ENCODE data around the gene METRNL.
"Not testable (repeated sequence)": the region's sequence is repeated elsewhere in the genome, so short reads cannot be mapped to it uniquely, and the experiment has no call there.

Gene METRNL

DNA sequence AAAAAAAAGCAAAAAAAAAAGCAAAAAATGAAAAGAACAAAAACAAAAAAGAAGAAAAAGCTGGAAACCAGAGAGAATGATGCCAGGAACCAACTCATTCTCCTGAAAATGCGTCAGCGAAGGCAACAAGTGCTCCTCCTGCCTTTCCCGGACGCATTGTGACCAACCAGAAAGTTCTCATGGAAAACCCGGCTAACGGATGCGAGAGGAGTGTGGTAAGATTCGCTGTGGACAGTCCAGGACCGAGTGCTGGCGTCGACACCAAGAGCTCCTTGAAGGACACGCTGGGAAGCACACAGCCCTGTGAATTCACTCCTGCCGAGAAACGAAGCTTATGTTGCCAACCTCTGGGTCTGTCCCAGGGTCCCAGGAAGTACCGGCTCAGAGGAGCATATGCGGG is 43.4 kb downstream of the METRNL start:
- DNase-seq (ENCODE audit: low spot score) = no peak

DNA sequence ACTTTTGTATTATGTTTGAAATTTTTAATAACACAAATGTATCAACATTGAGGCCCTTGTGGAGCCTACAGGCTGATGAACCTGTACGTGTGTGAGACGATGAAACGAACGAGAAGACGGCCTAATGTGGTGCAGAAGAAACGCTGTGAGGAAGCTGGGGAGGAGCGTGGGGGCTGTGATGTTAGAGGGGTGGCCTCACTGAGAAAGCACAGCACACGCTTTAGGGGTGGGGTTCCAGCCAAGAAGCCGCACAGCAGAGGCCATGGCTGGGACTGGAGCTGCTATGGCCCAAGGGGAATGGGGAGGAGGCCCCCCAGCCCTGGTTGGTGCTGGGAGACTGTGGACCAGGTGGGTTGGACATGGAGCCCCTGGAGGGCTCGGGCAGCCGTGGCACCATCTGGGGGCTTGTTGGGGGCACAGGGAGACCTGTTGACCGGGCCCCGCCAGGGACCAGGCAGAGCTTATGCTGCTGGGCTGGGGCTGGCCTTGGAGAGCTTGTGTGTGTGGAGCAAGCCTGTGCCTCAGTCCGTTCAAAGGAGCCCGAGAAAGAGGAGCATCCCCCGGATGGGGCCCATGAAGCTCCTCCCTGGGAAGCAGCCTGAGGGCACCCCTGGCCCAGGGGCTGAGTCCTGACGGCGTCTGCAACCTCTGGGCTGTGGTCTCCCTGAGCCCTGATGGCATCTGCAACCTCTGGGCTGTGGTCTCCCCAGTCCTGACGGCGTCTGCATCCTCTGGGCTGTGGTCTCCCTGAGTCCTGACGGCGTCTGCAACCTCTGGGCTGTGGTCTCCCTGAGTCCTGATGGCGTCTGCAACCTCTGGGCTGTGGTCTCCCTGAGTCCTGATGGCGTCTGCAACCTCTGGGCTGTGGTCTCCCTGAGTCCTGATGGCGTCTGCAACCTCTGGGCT is 44.7 kb downstream of the METRNL start:
- no peak for DNase-seq (ENCODE audit: low spot score)

DNA sequence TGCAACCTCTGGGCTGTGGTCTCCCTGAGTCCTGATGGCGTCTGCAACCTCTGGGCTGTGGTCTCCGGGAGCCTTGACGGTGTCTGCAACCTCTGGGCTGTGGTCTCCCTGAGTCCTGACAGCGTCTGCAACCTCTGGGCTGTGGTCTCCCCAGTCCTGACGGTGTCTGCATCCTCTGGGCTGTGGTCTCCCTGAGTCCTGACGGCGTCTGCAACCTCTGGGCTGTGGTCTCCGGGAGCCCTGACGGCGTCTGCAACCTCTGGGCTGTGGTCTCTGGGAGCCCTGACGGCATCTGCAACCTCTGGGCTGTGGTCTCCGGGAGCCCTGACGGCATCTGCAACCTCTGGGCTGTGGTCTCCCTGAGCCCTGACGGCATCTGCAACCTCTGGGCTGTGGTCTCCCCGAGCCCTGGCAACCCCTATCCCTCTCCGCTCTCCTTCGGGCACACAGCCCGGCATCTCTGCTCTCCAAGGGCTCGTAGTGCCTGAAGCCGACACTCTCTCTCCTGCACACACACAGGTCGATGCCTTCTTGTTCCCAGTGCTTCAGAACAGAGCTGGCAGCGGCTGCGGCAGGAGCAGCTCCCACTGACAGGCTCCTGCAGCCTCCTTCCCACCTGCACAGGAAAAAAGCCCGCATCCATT is 45.6 kb downstream of the METRNL start:
- no peak for DNase-seq (ENCODE audit: low spot score)

DNA sequence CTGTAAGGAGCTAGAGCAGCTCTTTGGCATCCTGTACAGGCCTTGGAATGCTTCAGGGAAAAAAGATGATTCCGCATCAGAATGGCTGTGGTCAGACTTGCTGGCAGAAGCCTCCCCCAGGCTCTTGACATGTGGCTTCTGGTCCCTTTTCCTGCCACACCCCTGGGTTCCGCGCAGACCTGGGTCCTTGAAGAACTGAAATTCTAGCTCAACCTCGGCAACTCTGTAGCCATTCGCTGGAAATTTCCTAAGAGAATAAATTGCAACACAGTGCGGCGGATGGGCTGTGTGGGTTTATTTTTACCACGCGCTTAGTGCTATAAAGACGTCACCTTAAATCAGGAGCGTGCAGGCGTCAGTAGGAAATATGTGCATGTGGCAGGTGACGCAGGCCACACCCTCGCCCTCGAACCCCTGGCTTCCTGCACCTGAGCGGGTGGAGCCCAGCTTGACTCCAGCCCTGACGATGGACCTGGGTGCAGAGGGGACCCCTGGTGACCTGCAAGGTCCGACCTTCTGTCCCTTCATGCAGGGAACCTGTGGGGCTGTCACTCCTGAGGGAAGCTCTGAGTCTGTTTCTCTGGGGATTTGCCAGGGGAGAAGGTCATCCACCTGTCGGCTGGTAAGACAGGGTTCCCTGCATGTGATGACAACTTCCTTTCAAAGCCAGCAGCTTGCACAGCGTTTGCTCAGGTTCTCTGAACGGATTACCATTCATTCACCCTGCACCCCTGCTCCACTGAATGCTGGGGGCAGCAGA is 46.3 kb downstream of the METRNL start:
- no peak for DNase-seq (ENCODE audit: low spot score)

DNA sequence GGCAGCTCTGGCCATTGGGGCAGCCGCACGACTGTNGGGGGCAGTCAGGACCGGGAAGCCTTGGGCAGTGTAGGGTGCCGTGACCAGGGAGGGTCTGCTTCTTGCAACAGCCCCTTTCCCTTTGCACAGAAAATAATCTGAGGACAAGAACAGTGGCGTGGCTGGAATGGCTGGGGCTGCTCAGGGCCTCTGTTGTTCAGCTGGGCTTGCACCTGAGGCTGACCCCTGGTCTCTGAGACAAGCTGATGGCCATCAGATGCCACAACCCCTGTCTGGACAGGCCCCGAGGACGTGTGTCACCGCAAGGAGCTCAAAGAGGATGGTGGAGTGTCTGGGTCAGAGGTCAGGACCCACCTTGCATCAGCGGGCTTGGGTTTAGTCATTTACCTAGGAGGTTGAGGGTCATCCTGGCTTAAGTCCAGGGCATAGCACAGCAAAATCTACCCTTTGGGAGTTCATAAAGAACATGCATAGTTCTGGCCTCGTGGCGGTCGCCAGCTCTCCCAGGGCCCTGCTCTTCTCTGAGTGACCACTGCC is 46.9 kb downstream of the METRNL start:
- no peak for DNase-seq (ENCODE audit: low spot score)

DNA sequence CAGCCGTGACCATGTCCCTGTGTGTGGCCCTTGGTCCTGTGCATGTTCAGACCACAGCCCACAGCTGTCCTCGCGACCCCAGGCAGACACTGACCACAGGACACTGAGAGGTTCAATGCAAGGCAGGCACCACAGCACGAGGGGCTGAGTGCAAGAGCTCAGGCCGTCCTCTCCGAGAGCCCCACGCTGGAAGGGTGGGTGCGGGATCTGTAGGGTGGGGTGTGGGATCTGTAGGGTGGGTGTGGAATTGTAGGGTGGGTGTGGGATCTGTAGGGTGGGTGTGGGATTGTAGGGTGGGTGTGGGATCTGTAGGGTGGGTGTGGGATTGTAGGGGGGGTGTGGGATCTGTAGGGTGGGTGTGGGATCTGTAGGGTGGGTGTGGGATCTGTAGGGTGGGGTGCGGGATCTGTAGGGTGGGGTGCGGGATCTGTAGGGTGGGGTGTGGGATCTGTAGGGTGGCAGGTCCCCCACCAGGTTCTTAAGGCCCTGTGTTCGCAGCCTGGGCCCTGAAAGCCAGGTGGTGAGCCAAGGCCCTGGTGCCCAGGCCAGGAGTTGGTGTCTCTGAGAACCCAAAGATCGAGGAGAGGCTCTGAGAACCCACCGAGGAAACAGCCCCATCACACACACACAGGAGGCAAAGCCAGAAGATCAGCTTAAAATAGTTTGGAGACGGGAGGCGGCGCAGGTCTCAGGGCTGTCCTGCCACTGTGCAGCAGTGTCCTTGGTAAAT is 48.2 kb downstream of the METRNL start:
- no peak for DNase-seq (ENCODE audit: low spot score)

DNA sequence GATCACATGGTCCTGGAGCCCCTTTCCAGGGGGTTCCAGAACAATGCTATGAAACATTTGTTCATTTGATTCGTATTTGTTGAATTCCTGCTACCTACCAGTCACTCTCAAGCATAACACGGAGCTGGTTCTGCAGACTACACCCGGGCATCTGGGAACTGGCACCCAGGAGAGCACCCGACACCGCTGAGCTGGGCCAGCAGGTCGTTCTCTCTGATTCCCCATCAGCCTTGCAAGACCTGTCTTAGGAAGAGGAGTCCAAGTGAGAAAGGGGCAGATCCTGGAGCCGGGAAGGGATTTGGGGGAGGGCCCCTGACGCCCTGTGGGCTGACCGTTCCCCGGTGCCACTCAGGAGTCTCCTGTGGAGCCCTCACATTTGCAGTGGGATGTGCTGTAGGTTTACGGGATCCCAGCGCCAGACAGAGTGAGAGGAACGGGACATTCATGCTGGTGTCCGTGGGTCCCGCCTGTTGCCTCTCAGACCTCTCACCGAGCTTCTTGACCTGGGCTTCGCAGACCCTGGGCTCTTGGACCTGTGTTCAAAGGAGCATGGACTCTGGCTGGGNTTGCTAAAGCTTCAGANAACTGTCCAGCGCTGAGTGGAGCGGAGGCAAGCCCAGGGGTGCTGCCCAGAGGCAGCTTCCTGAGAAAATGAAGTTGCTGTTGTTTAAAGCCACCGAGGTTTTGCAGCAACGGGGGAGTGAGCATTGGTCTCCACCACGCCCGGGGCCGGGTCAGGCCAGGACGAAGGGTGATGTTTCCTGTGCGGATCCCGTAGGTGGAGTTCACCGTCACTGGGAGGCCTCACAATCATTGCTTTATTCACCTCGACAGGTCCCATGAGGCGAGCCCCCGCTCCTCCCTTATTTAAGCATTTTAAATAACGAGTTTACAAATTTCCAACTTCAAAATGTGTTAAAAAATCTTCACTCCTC is 49.2 kb downstream of the METRNL start:
- no peak for DNase-seq (ENCODE audit: low spot score)

DNA sequence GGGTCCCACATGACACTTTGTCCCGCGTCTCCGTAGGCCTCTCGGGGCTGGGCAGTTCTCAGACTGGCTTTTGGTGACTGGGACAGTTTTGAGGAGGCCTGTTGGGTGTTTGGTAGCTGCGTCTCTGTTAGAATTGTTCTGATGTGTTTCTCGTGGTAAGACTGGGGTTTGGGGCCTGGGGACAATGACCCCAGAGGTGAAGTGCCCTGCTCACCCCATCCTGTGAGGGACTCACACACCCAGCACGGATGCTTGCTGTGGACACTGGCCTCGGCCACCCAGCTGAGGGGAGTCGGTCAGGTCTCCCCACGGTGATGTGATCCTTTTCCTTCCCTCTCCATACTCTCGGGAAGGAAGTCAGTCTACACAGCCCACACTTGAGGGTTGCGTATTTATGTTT is 50.3 kb downstream of the METRNL start:
- no peak for DNase-seq (ENCODE audit: low spot score)

DNA sequence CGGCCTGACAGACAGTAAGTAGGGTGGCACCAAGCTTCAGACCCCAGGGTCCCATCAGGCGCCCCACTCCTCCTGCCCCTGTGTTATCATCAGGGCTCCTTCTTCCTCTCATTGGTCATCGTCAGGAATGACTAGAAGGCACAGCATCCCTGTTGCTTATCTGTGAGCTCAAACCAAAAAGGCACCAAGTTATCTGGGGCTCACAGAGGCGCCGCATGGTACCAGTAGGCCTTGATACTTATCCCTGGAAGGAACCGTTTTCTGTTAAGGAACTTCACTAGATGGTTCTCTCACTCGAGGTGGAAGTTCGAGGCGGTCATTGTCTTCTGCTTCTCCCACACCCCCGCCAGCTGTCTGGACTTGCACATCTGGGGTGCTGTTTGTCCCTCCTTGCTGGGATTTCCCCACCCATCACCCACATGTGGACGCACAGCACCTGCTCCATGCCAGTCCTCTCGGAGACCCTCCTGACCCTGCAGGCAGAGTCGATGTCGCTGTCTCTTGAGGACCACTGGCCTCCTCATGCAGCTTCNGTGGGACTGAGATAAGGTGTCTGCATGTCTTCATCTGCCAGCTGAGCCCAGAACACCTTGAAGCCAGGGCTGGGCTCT is 52.1 kb downstream of the METRNL start:
- no peak for DNase-seq (ENCODE audit: low spot score)

DNA sequence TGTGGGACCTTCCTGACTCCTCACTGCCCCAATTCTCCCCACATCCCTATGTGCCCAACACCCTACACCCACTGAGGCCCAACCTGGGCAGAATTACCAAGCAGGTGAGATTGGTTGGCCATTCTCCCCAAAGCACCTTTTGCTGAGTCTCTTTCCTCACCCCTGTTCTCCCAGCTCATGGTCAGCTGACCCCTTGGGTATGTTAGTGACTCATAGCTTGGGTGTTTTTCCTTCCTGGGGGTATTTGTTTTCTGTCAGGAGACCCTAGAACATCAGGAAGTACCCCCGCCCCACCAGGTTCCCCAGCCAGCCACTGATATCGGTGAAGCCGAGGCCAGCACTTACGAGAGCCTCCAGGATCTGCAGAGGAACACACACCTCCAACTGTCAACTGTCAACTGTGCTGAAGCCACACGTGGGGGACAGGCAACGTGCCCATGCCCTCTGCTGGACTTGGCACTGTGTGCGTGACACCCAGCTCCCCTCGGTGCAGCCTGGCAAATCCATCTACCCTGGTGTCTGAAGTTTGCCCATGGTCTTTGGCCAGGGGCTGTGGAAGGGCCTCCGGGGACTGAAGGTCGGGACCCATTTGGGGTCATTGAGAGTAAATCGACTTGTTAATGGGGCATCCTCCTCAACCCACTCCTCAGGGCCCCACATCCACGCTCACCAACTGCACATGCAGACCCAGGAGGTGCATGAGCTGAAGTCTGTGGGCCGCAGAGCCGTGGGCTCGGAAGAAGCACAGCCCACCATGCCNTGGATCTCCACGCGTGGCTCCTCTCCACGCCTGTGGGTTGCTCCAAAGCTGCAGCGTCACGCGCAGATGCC is 53.1 kb downstream of the METRNL start:
- DNase-seq (ENCODE audit: low spot score) = no peak

DNA sequence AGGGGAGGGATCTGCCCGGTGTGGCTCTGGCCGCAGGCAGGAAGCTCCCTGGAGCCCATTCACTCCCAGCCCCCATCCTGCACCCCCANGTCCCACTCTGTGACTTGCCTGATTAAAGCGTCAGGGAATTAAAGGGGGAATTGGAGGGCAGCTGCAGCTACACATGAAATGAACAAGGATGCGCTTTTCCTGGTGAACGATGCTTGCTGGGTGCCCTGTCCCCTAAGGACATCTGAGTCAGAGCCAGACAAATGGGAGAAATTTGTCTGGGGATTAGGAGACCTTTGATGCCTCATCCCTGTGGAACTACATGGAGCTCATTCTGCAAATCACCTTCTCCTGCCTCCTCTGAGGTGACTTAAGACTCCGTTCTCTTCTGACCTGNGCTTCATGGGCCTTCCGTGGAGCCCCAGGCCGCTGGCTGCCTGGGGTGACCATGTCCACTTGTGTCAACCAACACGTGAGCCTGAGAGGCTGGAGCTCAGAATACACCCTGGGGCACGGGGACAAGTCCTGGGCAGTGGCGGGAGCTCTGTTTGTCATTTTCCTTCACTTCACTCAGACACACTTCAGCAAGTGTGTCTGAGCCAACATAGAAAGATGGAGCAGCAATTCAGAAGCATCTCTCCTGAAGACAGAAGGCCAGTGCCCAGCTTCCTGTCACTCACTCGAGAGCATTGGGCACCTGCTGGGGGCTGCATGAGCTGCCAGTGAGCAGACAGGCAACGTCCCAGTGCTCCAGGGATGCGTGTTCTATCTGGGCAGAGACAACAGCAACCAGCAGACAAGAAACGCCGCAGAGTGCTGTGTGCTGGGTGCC is 54.1 kb downstream of the METRNL start:
- no peak for DNase-seq (ENCODE audit: low spot score)

DNA sequence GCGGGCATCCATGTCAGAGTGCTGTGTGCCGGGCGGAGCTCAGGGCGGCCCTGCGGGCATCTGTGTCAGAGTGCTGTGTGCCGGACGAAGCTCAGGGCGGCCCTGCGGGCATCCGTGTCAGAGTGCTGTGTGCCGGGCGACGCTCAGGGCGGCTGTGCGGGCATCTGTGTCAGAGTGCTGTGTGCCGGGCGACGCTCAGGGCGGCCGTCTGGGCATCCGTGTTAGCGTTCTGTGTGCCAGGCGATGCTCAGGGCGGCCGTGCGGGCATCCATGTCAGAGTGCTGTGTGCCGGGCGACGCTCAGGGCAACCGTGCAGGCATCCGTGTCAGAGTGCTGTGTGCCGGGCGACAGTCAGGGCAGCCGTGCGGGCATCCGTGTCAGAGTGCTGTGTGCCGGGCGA is 55.0 kb downstream of the METRNL start:
- DNase-seq (ENCODE audit: low spot score) = not testable (repeated sequence)

DNA sequence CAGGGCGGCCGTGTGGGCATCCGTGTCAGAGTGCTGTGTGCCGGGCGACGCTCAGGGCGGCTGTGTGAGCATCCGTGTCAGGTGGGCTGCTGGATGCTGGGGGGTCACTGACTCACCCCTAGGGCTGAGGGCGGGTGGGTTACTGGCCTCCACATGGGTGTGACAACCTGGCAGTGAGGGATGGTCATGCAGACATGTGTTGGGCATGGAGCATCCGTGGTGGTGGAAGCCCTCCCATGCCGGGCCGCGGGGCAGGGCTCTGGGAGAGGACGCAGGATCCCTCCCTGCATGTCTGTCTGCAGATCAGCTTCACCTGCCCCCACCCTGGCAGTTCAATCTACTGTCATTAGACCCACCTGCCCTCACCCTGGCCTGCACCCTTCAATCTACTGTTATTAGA is 56.3 kb downstream of the METRNL start:
- DNase-seq (ENCODE audit: low spot score) = no peak

DNA sequence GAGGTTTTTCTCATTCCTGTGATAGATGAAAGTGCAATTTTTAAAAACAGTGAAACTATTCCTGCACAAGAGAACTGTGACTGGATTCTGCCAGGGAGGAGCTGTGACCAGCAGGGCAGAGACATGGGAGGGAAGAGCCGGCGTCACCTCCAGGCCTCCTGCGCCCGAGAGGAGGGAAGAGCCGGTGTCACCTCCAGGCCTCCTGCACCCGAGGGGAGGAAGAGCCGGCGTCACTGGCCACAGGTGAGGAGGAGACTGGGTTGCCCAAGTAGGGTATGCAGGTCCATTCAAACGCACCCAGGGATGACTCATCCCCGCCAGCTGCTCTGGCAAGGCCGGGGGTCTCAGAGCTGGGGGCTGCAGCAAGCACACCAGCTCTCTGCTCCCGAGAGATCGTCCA is 56.7 kb downstream of the METRNL start:
- DNase-seq (ENCODE audit: low spot score) = no peak

DNA sequence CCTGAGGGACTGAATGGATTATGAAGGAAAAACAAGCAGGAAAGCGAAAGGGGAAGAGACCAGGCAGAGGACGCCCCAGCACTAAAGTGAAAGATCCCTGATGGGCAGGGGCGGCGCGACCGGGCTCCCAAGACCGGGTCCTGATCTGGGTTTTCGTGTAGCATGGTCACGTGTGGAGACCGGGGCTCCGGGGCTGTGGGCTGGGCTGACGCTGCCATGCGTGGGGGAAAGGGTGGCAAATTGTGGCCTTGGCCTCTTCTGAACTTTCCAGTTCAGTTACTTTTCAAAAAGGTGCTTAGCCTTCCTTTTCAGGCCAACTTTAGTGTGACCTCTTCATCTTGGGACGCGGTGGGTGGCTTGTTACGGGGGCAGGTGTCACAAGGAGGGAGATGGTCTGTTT is 57.5 kb downstream of the METRNL start:
- DNase-seq (ENCODE audit: low spot score) = no peak

DNA sequence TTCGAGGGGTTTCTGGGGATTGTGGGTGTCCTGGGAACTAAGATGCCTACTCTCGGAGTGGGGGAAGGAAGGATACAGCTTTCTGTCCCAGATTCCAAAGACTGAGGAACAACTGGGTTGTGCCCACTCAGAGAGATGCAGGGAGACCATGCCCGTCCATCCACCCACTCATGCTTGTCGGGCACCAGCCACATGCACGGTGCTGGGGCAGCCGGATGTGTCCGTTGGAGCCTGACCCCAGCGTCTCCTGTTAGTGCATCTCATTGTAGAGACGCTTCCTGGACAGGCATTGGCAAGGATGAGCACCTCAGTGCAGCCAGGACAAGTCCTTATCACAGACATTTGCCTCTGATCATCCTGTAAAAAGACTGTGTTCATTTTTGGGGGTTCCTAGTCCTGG is 58.1 kb downstream of the METRNL start:
- DNase-seq (ENCODE audit: low spot score) = no peak

DNA sequence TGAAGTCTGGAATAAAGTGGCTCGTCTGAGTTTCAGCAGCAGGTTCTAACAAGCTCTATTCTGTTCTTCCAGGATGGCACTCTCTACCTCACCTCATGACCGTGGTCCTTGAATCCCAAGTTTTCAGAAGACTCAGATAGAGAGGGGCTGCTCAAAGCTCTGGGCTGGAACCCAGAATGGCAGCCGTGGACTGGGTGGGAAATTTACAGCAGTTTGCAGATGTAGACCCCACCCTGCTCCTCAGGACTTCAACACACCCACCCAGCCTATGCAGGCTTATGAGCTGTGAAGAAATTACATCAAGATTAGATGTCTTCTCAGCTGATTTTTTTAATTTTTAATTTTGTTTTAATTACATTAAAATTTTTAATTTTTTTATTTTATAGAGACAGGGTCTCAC is 59.4 kb downstream of the METRNL start:
- DNase-seq (ENCODE audit: low spot score) = no peak

DNA sequence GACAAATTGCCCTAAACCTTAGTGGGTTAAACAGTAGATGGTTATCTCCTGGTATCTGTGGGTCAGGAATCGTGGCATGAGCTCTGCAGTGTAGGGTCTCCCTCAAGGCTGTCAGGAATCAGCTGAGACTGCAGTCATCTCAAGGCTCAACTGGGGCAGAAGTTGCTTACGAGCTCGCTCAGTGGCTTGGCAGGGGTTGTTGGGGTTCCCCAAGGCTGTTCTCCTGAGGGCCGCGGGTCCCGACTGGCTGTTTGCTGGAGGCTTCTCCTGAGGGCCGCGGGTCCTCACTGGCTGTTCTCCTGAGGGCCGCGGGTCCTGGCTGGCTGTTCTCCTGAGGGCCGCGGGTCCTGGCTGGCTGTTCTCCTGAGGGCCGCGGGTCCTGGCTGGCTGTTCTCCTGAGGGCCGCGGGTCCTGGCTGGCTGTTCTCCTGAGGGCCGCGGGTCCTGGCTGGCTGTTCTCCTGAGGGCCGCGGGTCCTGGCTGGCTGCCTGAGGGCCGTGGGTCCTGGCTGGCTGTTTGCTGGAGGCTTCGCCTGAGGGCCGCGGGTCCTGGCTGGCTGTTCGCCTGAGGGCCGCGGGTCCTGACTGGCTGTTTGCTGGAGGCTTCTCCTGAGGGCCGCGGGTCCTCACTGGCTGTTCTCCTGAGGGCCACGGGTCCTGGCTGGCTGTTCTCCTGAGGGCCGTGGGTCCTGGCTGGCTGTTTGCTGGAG is 60.3 kb downstream of the METRNL start:
- DNase-seq (ENCODE audit: low spot score) = not testable (repeated sequence)
